Neural progenitor cell (in vitro differentiated cells): ENCODE results near the gene CHST6. TPM values are rescaled to one million over a fixed set of nuclear protein-coding genes. Genes with fewer than 3 reads are reported as not detected.

Experiments used
- DNase-seq: peaks from one replicate; pipeline ENCODE4 v3.0.0-alpha.2; 2016; ENCODE audit warnings: low spot score
- H2AFZ ChIP-seq: fragments of 200-600 bp; sonication (generic); replicated peaks from 2 replicates; pipeline ENCODE4 v1.6.1; 2016; ENCODE audit warnings: antibody characterized with exemption
- H3F3A ChIP-seq: fragments of 200-600 bp; sonication (generic); 2 replicates; pipeline ENCODE4 v1.6.1; 2016; ENCODE audit warnings: antibody characterized with exemption, low read depth
- H3K27ac ChIP-seq: fragments of 200-600 bp; sonication (generic); 2 replicates; pipeline ENCODE4 v1.5.1; 2016; ENCODE audit warnings: mild to moderate bottlenecking
- H3K27me3 ChIP-seq: fragments of 200-600 bp; sonication (generic); 2 replicates; pipeline ENCODE4 v1.6.1; 2016; ENCODE audit warnings: mild to moderate bottlenecking, moderate library complexity
- H3K36me3 ChIP-seq: fragments of 200-600 bp; sonication (generic); 2 replicates; pipeline ENCODE4 v1.5.1; 2016
- H3K4me1 ChIP-seq: fragments of 200-600 bp; sonication (generic); 2 replicates; pipeline ENCODE4 v1.6.1; 2016; ENCODE audit warnings: mixed run types
- H3K4me2 ChIP-seq: fragments of 200-600 bp; sonication (generic); 2 replicates; pipeline ENCODE4 v1.6.1; 2016
- H3K4me3 ChIP-seq: fragments of 200-600 bp; sonication (generic); 2 replicates; pipeline ENCODE4 v1.5.1; 2016
- H3K79me2 ChIP-seq: fragments of 200-600 bp; sonication (generic); 2 replicates; pipeline ENCODE4 v1.6.1; 2016; ENCODE audit warnings: low read depth
- H3K9ac ChIP-seq: fragments of 200-600 bp; sonication (generic); 2 replicates; pipeline ENCODE4 v1.6.1; 2016
- H3K9me3 ChIP-seq: fragments of 200-600 bp; sonication (generic); 2 replicates; pipeline ENCODE4 v1.5.1; 2016; ENCODE audit warnings: low read depth
- H4K20me1 ChIP-seq: fragments of 200-600 bp; sonication (generic); 2 replicates; pipeline ENCODE4 v1.6.1; 2016; ENCODE audit warnings: low read depth
- H3K27ac Mint-ChIP-seq: 3 replicates; pipeline ENCODE4 v1.8.0; 2021; ENCODE audit warnings: mixed read lengths
- H3K27me3 Mint-ChIP-seq: 2 replicates; pipeline ENCODE4 v1.8.0; 2022; ENCODE audit warnings: low read depth, mild to moderate bottlenecking, inconsistent platforms, moderate library complexity, mixed read lengths; ENCODE audit not compliant: insufficient read depth
- H3K36me3 Mint-ChIP-seq: 3 replicates; pipeline ENCODE4 v1.8.0; 2021; ENCODE audit warnings: mixed read lengths
- H3K4me1 Mint-ChIP-seq: 3 replicates; pipeline ENCODE4 v1.8.0; 2021; ENCODE audit warnings: mixed read lengths
- H3K4me3 Mint-ChIP-seq: 3 replicates; pipeline ENCODE4 v1.8.0; 2021; ENCODE audit warnings: mild to moderate bottlenecking, moderate library complexity, mixed read lengths
- H3K9me3 Mint-ChIP-seq: 3 replicates; pipeline ENCODE4 v1.8.0; 2020; ENCODE audit warnings: mixed read lengths
- CTCF ChIP-seq: fragments of 200-600 bp; sonication (generic); IDR thresholded peaks from 2 replicates; pipeline ENCODE4 v1.5.1; 2017; ENCODE audit warnings: antibody characterized with exemption, mild to moderate bottlenecking
- EZH2 ChIP-seq: fragments of 200-600 bp; sonication (generic); IDR thresholded peaks from 2 replicates; pipeline ENCODE4 v1.6.1; 2017; ENCODE audit warnings: antibody characterized with exemption, mild to moderate bottlenecking, moderate library complexity
- EZH2phosphoT487 ChIP-seq: fragments of 200-600 bp; sonication (generic); IDR thresholded peaks from 2 replicates; pipeline ENCODE4 v1.6.1; 2017; ENCODE audit warnings: antibody characterized with exemption
- total RNA-seq: library from RNA; depleted of rRNA; stranded (reverse); fragments of >200 nt; gene quantifications from 2 replicates; pipeline ENCODE4 v1.2.3, GENCODE V29; 2015; ENCODE audit warnings: low replicate concordance

Gene CHST6
- total RNA-seq, 1 donor from 2014 or later: 6.2 TPM

DNA sequence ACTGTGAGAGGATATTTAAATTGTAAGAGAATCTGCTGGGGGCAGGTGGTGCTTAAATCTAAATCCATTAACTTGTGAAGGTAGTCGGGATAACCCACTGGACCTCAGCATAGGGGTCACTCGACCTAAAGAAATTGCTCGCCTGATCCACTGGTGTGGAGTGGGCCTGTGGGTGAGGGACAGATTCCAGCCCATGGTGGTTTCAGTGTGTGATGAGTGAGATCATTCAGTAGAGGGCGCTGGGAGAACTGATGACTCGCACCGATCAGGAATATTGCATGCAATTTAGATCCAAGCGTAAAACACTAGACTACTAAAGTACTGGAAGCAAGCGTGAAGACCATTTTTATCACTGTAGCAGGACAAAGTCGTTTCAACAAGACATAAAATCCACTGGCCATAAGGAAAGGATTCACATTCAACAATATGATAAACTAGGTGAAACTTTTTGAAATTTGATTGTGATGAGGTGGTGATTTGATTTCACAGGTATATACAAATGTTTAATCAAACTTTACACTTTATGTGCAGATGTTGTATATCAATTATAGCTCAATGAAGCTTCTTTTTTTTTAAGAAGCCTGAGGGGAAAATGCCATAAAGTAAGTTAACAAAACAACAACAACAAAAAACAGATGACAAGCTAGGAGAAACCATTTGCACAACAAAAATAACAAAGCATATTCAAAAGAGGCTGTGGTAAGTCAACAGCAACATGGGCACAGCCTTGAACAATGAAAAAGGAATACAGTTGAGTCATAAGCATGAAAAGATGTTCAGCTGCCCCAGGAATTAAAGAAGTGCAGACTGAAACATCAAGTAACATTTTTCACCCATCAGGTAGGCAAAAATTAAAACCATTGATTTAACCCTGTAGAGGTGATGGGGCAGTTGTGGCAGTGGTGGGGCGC is 23.3 kb downstream of the CHST6 start:
- TF ChIP-seq EZH2phosphoT487 (no peak), CTCF (peak; percentile 72)
- Histone ChIP-seq H3K9ac (no peak overlapping the region), H3K79me2 (no peaks in the 10 kb centered on the region), H4K20me1 (no peaks in the 10 kb centered on the region), H3K4me3 (no peak overlapping the region), H3K27ac (no peak overlapping the region), H3K4me1 (no peaks in the 10 kb centered on the region), H3K27me3 (no peaks in the 10 kb centered on the region), H3K9me3 (no peaks in the 10 kb centered on the region), H3K36me3 (no peaks in the 10 kb centered on the region), H3K4me2 (no peak overlapping the region), H2AFZ (no peak overlapping the region), H3F3A (peaks cover 13% of the 10 kb centered on the region)
- H3K9me3 Mint-ChIP-seq: no peaks in the 10 kb centered on the region
- DNase-seq: peak; percentile 69
- H3K4me1 Mint-ChIP-seq: peaks cover 7% of the 10 kb centered on the region
- peaks cover 2% of the 10 kb centered on the region for H3K27me3 Mint-ChIP-seq
- peak overlapping the region; percentile 67 for H3K27ac Mint-ChIP-seq
- no peaks in the 10 kb centered on the region for H3K36me3 Mint-ChIP-seq
- H3K4me3 Mint-ChIP-seq: no peak overlapping the region

- H3K4me1 ChIP-seq: peaks cover 6% of the 10 kb centered on the region
- no peaks in the 10 kb centered on the region for H3K36me3 ChIP-seq
- no peak overlapping the region for H3K9ac ChIP-seq
- no peak overlapping the region for H3K4me3 ChIP-seq
- H3K9me3 ChIP-seq: no peaks in the 10 kb centered on the region
- no peak for DNase-seq
- no peak overlapping the region for H2AFZ ChIP-seq
- peaks cover 2% of the 10 kb centered on the region for H3K9me3 Mint-ChIP-seq
- peaks cover 8% of the 10 kb centered on the region for H3F3A ChIP-seq
- no peak overlapping the region for H3K4me2 ChIP-seq
- no peaks in the 10 kb centered on the region for H3K27me3 ChIP-seq
- no peak overlapping the region for H3K4me3 Mint-ChIP-seq
- peaks cover 4% of the 10 kb centered on the region for H3K36me3 Mint-ChIP-seq
- H3K27ac ChIP-seq: no peak overlapping the region
- H3K4me1 Mint-ChIP-seq: peaks cover 17% of the 10 kb centered on the region
- peaks cover 6% of the 10 kb centered on the region for H3K27me3 Mint-ChIP-seq
- peaks cover 20% of the 10 kb centered on the region for H4K20me1 ChIP-seq
- H3K79me2 ChIP-seq: peaks cover 22% of the 10 kb centered on the region
- no peak overlapping the region for H3K27ac Mint-ChIP-seq
- TF ChIP-seq EZH2 (no peak), EZH2phosphoT487 (no peak), CTCF (no peak)
Observed at GRCh38 chr16:75466760-75467159, 28.5 kb downstream of the CHST6 start.

- Histone ChIP-seq H3K27me3 (no peaks in the 10 kb centered on the region), H3K9me3 (no peaks in the 10 kb centered on the region), H3K9ac (peak within 1 kb of the TSS; percentile 72), H3K27ac (peak within 1 kb of the TSS; percentile 70), H3K36me3 (no peaks in the 10 kb centered on the region), H2AFZ (peak within 1 kb of the TSS; percentile 71), H4K20me1 (peaks cover 44% of the 10 kb centered on the region), H3K4me1 (peaks cover 17% of the 10 kb centered on the region), H3K79me2 (peaks cover 46% of the 10 kb centered on the region), H3K4me2 (peak within 1 kb of the TSS; percentile 78), H3F3A (no peaks in the 10 kb centered on the region), H3K4me3 (peak within 1 kb of the TSS; percentile 89)
- Mint-ChIP-seq H3K9me3 (peaks cover 2% of the 10 kb centered on the region), H3K4me1 (peaks cover 29% of the 10 kb centered on the region), H3K27ac (peak within 1 kb of the TSS; percentile 96), H3K36me3 (peaks cover 20% of the 10 kb centered on the region), H3K27me3 (peaks cover 6% of the 10 kb centered on the region), H3K4me3 (peak within 1 kb of the TSS; percentile 99)
- TF ChIP-seq CTCF: peak; percentile 100
- no peak for TF ChIP-seq EZH2phosphoT487
- DNase-seq: peak; percentile 100
Observed at GRCh38 chr16:75464122-75464918, 30.9 kb downstream of the CHST6 start, which contains the start of gene TMEM170A. Gene TMEM170A (minus strand): TSS chr16:75464689. CDS start chr16:75464600, 89 bp downstream.
